Sigmoid colon (tissue), 4 donors: Measurements from ENCODE around the gene CCNQ.

Experiments used
- CTCF ChIP-seq, 4 experiments: fragments of 450-650 bp in 3 of 4; fragments of 200-600 bp in 1 of 4; IDR thresholded peaks; one replicate each; pipeline ENCODE4 v1.5.1; 2016 to 2019; ENCODE audit warnings: antibody characterized with exemption in 4 of 4, mild to moderate bottlenecking in 3 of 4, moderate library complexity in 2 of 4
- EP300 ChIP-seq, 4 donors: sonication (generic); formaldehyde crosslinking; IDR thresholded peaks; one replicate each; pipeline ENCODE4 v1.6.1; 2017; ENCODE audit warnings: antibody characterized with exemption in 4 of 4
- POLR2A ChIP-seq, 2 donors: fragments of 450-650 bp; IDR thresholded peaks; one replicate each; pipeline ENCODE4 v1.6.1; 2016; ENCODE audit warnings: antibody characterized with exemption in 2 of 2, mild to moderate bottlenecking in 2 of 2, moderate library complexity in 2 of 2
- POLR2AphosphoS5 ChIP-seq, 4 donors: sonication (generic); formaldehyde crosslinking; IDR thresholded peaks; one replicate each; pipeline ENCODE4 v1.6.1; 2017; ENCODE audit warnings: antibody characterized with exemption in 4 of 4

- no peak for TF ChIP-seq POLR2AphosphoS5 (IDR thresholded peaks at IDR 0.05)
- no peak for TF ChIP-seq CTCF (IDR thresholded peaks at IDR 0.05)
- no peak for TF ChIP-seq POLR2A (IDR thresholded peaks at IDR 0.05)
- TF ChIP-seq EP300 (IDR thresholded peaks at IDR 0.05) = no peak
Measured at GRCh38 chrX:153637121-153638040, 38.4 kb upstream of the CCNQ start.
